Kidney epithelial cell (primary cell): ENCODE results near the gene SCRT2. TPM values are rescaled to one million over a fixed set of nuclear protein-coding genes. Genes with fewer than 3 reads are reported as not detected.

Experiments
- DNase-seq: peaks from one replicate; pipeline ENCODE4 v3.0.0-alpha.2; 2010; ENCODE audit warnings: low read depth
- H3K27me3 ChIP-seq: 2 replicates; pipeline ENCODE4 v1.6.0; 2011; ENCODE audit warnings: low read length; ENCODE audit not compliant: control insufficient read depth, insufficient read depth
- H3K36me3 ChIP-seq: 2 replicates; pipeline ENCODE4 v1.5.1; 2011; ENCODE audit warnings: low read length; ENCODE audit not compliant: control insufficient read depth, insufficient read depth
- H3K4me3 ChIP-seq: 2 replicates; pipeline ENCODE4 v1.5.1; 2011; ENCODE audit warnings: low read depth, mild to moderate bottlenecking, control low read depth, low read length
- total RNA-seq: library from RNA; depleted of rRNA; stranded (reverse); fragments of >200 nt; gene quantifications from 2 replicates; pipeline ENCODE4 v1.2.3, GENCODE V29; 2015
- TF ChIP-seq, protein P1 (sequence below): IDR thresholded peaks from 2 replicates; pipeline ENCODE4 v1.5.1; 2011; ENCODE audit warnings: mild to moderate bottlenecking, moderate library complexity, low read length, control low read depth, inconsistent platforms; ENCODE audit not compliant: insufficient read depth, poor library complexity, severe bottlenecking

SCRT2 gene
- total RNA-seq, 1 donor from 2014 or later: not detected

- TF ChIP-seq, protein P1, sequence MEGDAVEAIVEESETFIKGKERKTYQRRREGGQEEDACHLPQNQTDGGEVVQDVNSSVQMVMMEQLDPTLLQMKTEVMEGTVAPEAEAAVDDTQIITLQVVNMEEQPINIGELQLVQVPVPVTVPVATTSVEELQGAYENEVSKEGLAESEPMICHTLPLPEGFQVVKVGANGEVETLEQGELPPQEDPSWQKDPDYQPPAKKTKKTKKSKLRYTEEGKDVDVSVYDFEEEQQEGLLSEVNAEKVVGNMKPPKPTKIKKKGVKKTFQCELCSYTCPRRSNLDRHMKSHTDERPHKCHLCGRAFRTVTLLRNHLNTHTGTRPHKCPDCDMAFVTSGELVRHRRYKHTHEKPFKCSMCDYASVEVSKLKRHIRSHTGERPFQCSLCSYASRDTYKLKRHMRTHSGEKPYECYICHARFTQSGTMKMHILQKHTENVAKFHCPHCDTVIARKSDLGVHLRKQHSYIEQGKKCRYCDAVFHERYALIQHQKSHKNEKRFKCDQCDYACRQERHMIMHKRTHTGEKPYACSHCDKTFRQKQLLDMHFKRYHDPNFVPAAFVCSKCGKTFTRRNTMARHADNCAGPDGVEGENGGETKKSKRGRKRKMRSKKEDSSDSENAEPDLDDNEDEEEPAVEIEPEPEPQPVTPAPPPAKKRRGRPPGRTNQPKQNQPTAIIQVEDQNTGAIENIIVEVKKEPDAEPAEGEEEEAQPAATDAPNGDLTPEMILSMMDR: no peak
- DNase-seq: no peak
- peaks cover 4% of the 10 kb centered on the region for H3K27me3 ChIP-seq
- H3K36me3 ChIP-seq: peaks cover 4% of the 10 kb centered on the region
- peak overlapping the region; percentile 92 for H3K4me3 ChIP-seq
Measured at GRCh38 chr20:652615-653109, 22.9 kb downstream of the SCRT2 start.

DNA sequence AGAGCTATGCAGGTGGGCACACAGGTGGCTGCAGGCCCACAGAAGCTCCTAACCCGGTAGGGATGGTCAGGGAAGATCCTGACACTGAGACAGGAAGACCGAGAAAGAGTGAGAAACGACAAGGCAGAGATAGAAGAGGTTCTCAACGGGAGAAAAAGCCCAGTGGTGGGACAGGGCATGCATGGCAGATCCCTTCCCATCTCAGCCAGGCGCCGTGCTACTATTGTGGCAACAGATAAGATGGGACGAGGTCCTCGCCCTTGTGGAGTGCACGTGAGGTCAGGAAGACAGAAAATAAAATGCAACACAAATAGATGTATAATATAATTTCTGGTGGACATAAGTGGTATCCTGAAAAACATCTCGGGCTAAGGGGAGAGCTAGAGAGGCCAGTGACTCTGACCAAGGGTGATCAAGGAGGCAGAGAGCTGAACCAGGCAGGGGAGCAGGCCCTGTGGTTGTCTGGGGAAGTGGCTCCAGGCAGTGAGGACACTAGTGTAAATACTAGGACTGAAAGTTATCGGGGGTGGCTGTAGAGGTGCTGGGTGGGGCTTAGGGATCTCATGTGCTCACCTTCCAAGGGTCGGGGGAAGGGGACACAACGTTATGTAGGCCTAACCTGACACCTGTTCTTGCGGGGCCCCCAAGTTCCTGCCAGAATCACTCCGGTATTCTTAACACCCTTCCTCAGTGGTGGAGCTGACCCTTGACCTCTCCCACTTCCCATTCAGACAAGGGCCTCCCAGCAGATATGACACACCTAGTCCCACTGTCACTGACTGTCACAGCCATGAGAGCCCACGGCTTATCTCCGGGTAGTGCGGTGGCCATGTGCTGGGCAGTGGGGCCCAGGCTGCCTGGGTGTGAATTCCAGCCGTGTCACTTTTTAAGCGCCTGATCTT lies 23.6 kb downstream of the SCRT2 start:
- peaks cover 2% of the 10 kb centered on the region for H3K27me3 ChIP-seq
- no peak for DNase-seq
- TF ChIP-seq, protein P1: no peak
- peak overlapping the region; percentile 92 for H3K4me3 ChIP-seq
- peaks cover 4% of the 10 kb centered on the region for H3K36me3 ChIP-seq

DNA sequence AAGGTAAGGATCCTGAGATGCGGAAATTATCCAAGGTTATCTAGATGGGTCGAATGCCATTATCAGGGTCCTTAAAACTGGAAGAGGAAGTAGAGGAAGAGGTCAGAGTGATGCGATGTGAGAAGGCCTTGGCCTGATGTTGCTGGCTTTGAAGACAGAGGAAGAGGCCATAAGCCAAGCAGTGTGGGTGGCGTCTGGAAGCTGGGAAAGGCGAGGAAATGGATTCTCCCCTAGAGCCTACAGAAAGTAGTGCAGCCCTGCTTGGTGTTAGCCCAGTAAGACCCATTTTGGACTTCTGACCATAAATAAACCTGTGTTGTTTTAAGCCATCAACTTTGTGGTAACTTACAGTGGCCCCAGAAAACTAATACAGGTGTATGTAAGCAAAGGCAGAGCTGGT lies 24.6 kb downstream of the SCRT2 start:
- Histone ChIP-seq H3K4me3 (no peak overlapping the region), H3K36me3 (peaks cover 4% of the 10 kb centered on the region), H3K27me3 (no peaks in the 10 kb centered on the region)
- TF ChIP-seq, protein P1: no peak
- no peak for DNase-seq

- no peak for DNase-seq
- TF ChIP-seq, protein P1: no peak
Measured at GRCh38 chr20:650281-650680, 25.3 kb downstream of the SCRT2 start.

DNA sequence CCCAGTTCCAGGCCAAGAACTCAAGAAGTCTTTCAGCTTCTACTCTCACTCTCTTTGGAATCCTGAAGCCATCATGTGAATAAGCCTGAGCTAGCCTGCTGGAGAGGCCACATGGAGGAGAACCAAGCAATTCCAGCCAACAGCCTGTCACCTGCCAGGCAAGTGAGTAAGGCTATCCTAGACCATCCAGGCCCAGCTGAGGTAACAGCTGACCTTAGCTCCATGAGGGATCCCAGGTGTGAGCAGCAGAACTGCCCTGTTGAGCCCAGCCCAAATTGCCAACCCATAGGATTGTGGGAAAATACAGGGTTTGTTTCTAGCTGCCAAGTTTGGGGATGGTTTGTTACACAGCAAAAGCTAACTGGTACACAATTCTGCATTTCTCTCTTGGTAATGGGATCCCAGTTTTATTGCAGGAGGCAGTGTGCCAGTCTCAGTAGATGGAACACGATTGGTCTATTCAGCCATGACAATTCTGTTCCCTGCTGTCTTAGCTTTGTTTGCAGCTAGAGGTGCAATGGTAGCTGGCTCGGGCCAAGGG lies 28.1 kb downstream of the SCRT2 start:
- Histone ChIP-seq H3K27me3 (peaks cover 3% of the 10 kb centered on the region), H3K36me3 (peaks cover 4% of the 10 kb centered on the region), H3K4me3 (no peak overlapping the region)
- TF ChIP-seq, protein P1: no peak
- no peak for DNase-seq

More at GRCh38 chr20:650281-650680, 25.3 kb downstream of the SCRT2 start:
- Histone ChIP-seq H3K36me3 (peaks cover 4% of the 10 kb centered on the region), H3K27me3 (no peaks in the 10 kb centered on the region), H3K4me3 (no peak overlapping the region)

DNA sequence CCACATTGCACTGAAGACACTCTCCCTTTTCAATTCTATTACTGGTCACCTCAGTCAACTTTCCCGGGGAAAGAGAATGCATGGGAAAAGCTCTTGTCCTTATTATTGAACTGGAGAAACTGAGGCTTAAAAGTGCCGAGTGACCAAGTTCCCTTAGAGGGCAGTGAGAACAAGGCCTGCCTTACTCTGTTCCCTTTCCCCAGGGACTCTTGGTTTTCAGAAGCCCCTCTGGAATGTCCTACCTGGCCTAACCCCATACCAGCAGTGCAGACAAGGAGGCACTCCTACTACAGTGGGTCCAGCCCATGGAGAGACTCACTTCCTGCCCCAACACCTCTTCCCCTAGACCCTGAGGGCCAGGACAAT lies 28.8 kb downstream of the SCRT2 start:
- no peak for DNase-seq
- Histone ChIP-seq H3K36me3 (peaks cover 4% of the 10 kb centered on the region), H3K27me3 (peaks cover 3% of the 10 kb centered on the region), H3K4me3 (no peak overlapping the region)
- TF ChIP-seq, protein P1: no peak
